GM23338 (cell line): Measurements from ENCODE around the gene GLS. TPM values are rescaled to one million over a fixed set of nuclear protein-coding genes. Genes with fewer than 3 reads are reported as not detected.

Experiments used
- ATAC-seq: fragments of 200-7000 bp; cut with Tn5 transposase; 3 replicates; pipeline ENCODE4 v1.9.1; 2020
- DNase-seq: peaks from one replicate; pipeline ENCODE4 v3.0.0-alpha.2; 2015; ENCODE audit warnings: low spot score
- H2AFZ ChIP-seq: fragments of 200-600 bp; sonication (generic); 2 replicates; pipeline ENCODE4 v1.8.0; 2016; ENCODE audit warnings: antibody characterized with exemption, mild to moderate bottlenecking, moderate library complexity
- H3F3A ChIP-seq: fragments of 200-600 bp; sonication (generic); replicated peaks from 2 replicates; pipeline ENCODE4 v1.8.0; 2017; ENCODE audit warnings: antibody characterized with exemption, mixed run types, low read depth
- H3K27ac ChIP-seq: fragments of 200-600 bp; sonication (generic); 2 replicates; pipeline ENCODE4 v1.6.1; 2016; ENCODE audit warnings: low read depth
- H3K27me3 ChIP-seq: fragments of 200-600 bp; sonication (generic); 2 replicates; pipeline ENCODE4 v1.8.0; 2016; ENCODE audit warnings: mild to moderate bottlenecking, mixed run types, moderate library complexity; ENCODE audit not compliant: insufficient read depth
- H3K36me3 ChIP-seq: fragments of 200-600 bp; sonication (generic); 2 replicates; pipeline ENCODE4 v1.8.0; 2016; ENCODE audit warnings: mild to moderate bottlenecking; ENCODE audit not compliant: insufficient read depth
- H3K4me1 ChIP-seq: fragments of 200-600 bp; sonication (generic); 2 replicates; pipeline ENCODE4 v1.8.0; 2016; ENCODE audit warnings: mild to moderate bottlenecking, moderate library complexity; ENCODE audit not compliant: insufficient read depth
- H3K4me2 ChIP-seq: fragments of 200-600 bp; sonication (generic); 2 replicates; pipeline ENCODE4 v1.7.1; 2017; ENCODE audit warnings: mixed run types
- H3K4me3 ChIP-seq: fragments of 200-600 bp; sonication (generic); 2 replicates; pipeline ENCODE4 v1.6.1; 2016; ENCODE audit warnings: mixed run types
- H3K79me2 ChIP-seq: fragments of 200-600 bp; sonication (generic); replicated peaks from 2 replicates; pipeline ENCODE4 v1.8.0; 2017; ENCODE audit warnings: mild to moderate bottlenecking; ENCODE audit not compliant: insufficient read depth
- H3K9me2 ChIP-seq: fragments of 200-600 bp; sonication (generic); 2 replicates; pipeline ENCODE4 v1.8.0; 2017; ENCODE audit not compliant: insufficient read depth
- H4K20me1 ChIP-seq: fragments of 200-600 bp; sonication (generic); replicated peaks from 2 replicates; pipeline ENCODE4 v1.8.0; 2017; ENCODE audit warnings: mild to moderate bottlenecking; ENCODE audit not compliant: insufficient read depth
- H3K27ac Mint-ChIP-seq: 2 replicates; pipeline ENCODE4 v1.8.0; 2020; ENCODE audit warnings: inconsistent platforms, mild to moderate bottlenecking, moderate library complexity, mixed read lengths
- H3K27me3 Mint-ChIP-seq: 3 replicates; pipeline ENCODE4 v1.8.0; 2022; ENCODE audit warnings: low read depth, mild to moderate bottlenecking, moderate library complexity, mixed read lengths, inconsistent platforms; ENCODE audit not compliant: insufficient read depth, poor library complexity
- H3K36me3 Mint-ChIP-seq: 3 replicates; pipeline ENCODE4 v1.8.0; 2021; ENCODE audit warnings: low read depth, mild to moderate bottlenecking, inconsistent platforms, moderate library complexity, mixed read lengths
- H3K4me1 Mint-ChIP-seq: 3 replicates; pipeline ENCODE4 v1.8.0; 2020; ENCODE audit warnings: mild to moderate bottlenecking, inconsistent platforms, mixed read lengths
- H3K4me3 Mint-ChIP-seq: 3 replicates; pipeline ENCODE4 v1.8.0; 2021; ENCODE audit warnings: moderate library complexity, mild to moderate bottlenecking, inconsistent platforms, mixed read lengths
- H3K9me3 Mint-ChIP-seq: 3 replicates; pipeline ENCODE4 v1.8.0; 2020; ENCODE audit warnings: moderate library complexity, mild to moderate bottlenecking, inconsistent platforms, mixed read lengths
- CREB1 ChIP-seq: fragments of 250-450 bp; sonication (Bioruptor Pico); IDR thresholded peaks from 2 replicates; pipeline ENCODE4 v1.5.0; 2020; ENCODE audit warnings: low read depth, mild to moderate bottlenecking, moderate library complexity
- CTCF ChIP-seq, 2 experiments: fragments of 200-600 bp in 1 of 2; sonication (generic) in 1 of 2; conservative IDR thresholded peaks; 2 replicates each; pipeline versions ENCODE4 v1.5.1 to v1.6.1; 2016 to 2017; ENCODE audit warnings: antibody characterized with exemption in 2 of 2, low read depth in 2 of 2, mild to moderate bottlenecking in 2 of 2, moderate library complexity in 1 of 2
- ETS1 ChIP-seq: IDR thresholded peaks from 2 replicates; pipeline ENCODE4 v1.6.1; 2016; ENCODE audit warnings: antibody characterized with exemption
- EZH2 ChIP-seq: fragments of 200-600 bp; sonication (generic); IDR thresholded peaks from one replicate; pipeline ENCODE4 v1.8.0; 2017; ENCODE audit warnings: antibody characterized with exemption, mild to moderate bottlenecking, low read depth; ENCODE audit not compliant: unreplicated experiment
- EZH2phosphoT487 ChIP-seq: fragments of 200-600 bp; sonication (generic); IDR thresholded peaks from one replicate; pipeline ENCODE4 v1.8.1; 2018; ENCODE audit warnings: antibody characterized with exemption; ENCODE audit not compliant: unreplicated experiment
- JUNB ChIP-seq: IDR thresholded peaks from one replicate; pipeline ENCODE4 v1.6.1; 2016; ENCODE audit warnings: antibody characterized with exemption; ENCODE audit not compliant: unreplicated experiment
- NANOG ChIP-seq: IDR thresholded peaks from 2 replicates; pipeline ENCODE4 v1.6.1; 2016; ENCODE audit warnings: antibody characterized with exemption, borderline replicate concordance
- POLR2AphosphoS5 ChIP-seq: IDR thresholded peaks from 2 replicates; pipeline ENCODE4 v1.6.1; 2016; ENCODE audit warnings: antibody characterized with exemption, low read depth
- REST ChIP-seq: IDR thresholded peaks from one replicate; pipeline ENCODE4 v1.6.1; 2018; ENCODE audit warnings: antibody characterized with exemption; ENCODE audit not compliant: unreplicated experiment
- STAT1 ChIP-seq: IDR thresholded peaks from one replicate; pipeline ENCODE4 v1.6.1; 2016; ENCODE audit warnings: antibody characterized with exemption; ENCODE audit not compliant: unreplicated experiment
- ZNF114 ChIP-seq: fragments of 250-450 bp; sonication (Bioruptor Pico); IDR thresholded peaks from 2 replicates; pipeline ENCODE4 v1.5.0; 2020; ENCODE audit warnings: mild to moderate bottlenecking, moderate library complexity
- polyA plus RNA-seq: library from polyadenylated mRNA; unstranded; fragments of >200 nt; fragmentation: Nextera tagmentation; extraction: Ambion mirVana; gene quantifications from 2 replicates; pipeline ENCODE4 v1.2.1, GENCODE V29; 2016
- total RNA-seq: library from RNA; depleted of rRNA; stranded (reverse); fragments of >200 nt; shearing (Covaris generic); gene quantifications from 2 replicates; pipeline ENCODE4 v1.2.3, GENCODE V29; 2014

GLS gene
- total and polyA plus RNA-seq, 2 experiments from 2014 or later, result 38.1 to 172 TPM

DNA sequence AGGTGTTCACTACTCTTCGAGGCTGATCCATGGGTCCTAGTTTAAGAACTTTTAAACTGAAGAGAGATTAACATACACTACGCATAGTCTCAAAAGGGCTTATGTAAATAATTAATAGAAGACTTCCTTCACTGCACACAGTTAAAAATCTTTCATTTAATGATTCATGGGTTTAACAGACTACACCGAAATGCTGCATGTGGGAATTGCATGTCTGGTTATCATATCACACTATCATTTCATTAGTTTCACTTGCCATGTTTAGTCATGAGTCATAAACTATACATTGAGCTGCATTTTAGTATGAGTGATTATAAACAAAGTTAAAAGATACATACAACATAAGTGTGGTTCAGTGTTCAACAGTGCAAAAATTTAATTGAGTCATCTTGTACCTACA lies 31.2 kb downstream of the GLS start:
- H3K27ac ChIP-seq, result no peak overlapping the region
- H3K27me3 Mint-ChIP-seq, result no peaks in the 10 kb centered on the region
- TF ChIP-seq JUNB (no peak), NANOG (no peak), CTCF (conservative IDR thresholded peaks at IDR 0.05; ENCODE audit: low read depth in 2 of 2) (no peak), STAT1 (no peak), EZH2 (no peak), EZH2phosphoT487 (no peak), CREB1 (CRISPR knock-in tag) (no peak), ETS1 (no peak), REST (no peak)
- no peaks in the 10 kb centered on the region for H3K4me1 Mint-ChIP-seq
- H3K9me2 ChIP-seq, result no peaks in the 10 kb centered on the region
- no peak for ATAC-seq
- H2AFZ ChIP-seq, result no peak overlapping the region
- no peaks in the 10 kb centered on the region for H3K4me1 ChIP-seq
- H3K4me3 Mint-ChIP-seq, result no peak overlapping the region
- H3K27me3 ChIP-seq, result no peaks in the 10 kb centered on the region
- peaks cover 8% of the 10 kb centered on the region for H3K36me3 ChIP-seq
- H3K27ac Mint-ChIP-seq, result peak overlapping the region; percentile 22; the same call in 1 of the 2 replicates
- no peaks in the 10 kb centered on the region for H3F3A ChIP-seq
- no peak overlapping the region for H3K4me3 ChIP-seq
- no peaks in the 10 kb centered on the region for H3K79me2 ChIP-seq
- H3K36me3 Mint-ChIP-seq, result peaks cover 15% of the 10 kb centered on the region
- no peak overlapping the region for H3K4me2 ChIP-seq
- H3K9me3 Mint-ChIP-seq, result no peaks in the 10 kb centered on the region
- no peaks in the 10 kb centered on the region for H4K20me1 ChIP-seq
- DNase-seq, result no peak

DNA sequence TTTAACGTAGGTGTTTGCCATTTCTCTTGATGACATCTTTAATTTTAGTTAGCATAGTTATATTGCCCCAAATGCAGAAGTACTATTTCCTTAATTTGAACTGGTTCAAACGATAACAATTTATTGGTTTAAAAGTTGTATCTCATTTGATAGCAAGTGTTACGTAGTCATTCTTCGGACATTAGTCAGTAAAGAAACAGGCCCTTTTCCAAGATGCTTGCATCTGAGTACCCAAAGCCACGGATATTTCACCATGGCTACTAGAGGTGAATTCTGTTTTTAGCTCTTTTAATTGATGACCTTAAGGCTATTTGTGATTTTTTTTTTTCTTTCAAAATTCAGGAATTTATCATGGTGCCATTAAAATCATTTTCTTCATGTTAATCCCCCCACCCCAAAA lies 32.1 kb downstream of the GLS start:
- H2AFZ ChIP-seq, result no peak overlapping the region
- H3F3A ChIP-seq, result no peaks in the 10 kb centered on the region
- no peaks in the 10 kb centered on the region for H3K27me3 ChIP-seq
- H3K4me3 Mint-ChIP-seq, result no peak overlapping the region
- no peaks in the 10 kb centered on the region for H3K4me1 Mint-ChIP-seq
- H3K27ac Mint-ChIP-seq, result no peak overlapping the region
- H3K27me3 Mint-ChIP-seq, result no peaks in the 10 kb centered on the region
- peaks cover 24% of the 10 kb centered on the region for H3K36me3 Mint-ChIP-seq
- no peaks in the 10 kb centered on the region for H3K9me3 Mint-ChIP-seq
- peaks cover 10% of the 10 kb centered on the region for H3K36me3 ChIP-seq
- DNase-seq (no peak), ATAC-seq (no peak)
- H3K27ac ChIP-seq, result no peak overlapping the region
- H4K20me1 ChIP-seq, result no peaks in the 10 kb centered on the region
- no peak overlapping the region for H3K4me2 ChIP-seq
- H3K9me2 ChIP-seq, result no peaks in the 10 kb centered on the region
- H3K79me2 ChIP-seq, result no peaks in the 10 kb centered on the region
- H3K4me3 ChIP-seq, result no peak overlapping the region
- H3K4me1 ChIP-seq, result no peaks in the 10 kb centered on the region
- no peak for TF ChIP-seq NANOG
- no peak for TF ChIP-seq ETS1
- TF ChIP-seq EZH2, result no peak
- no peak for TF ChIP-seq EZH2phosphoT487
- no peak for TF ChIP-seq ZNF114 (CRISPR knock-in tag)
- TF ChIP-seq POLR2AphosphoS5, result no peak
- TF ChIP-seq CTCF (conservative IDR thresholded peaks at IDR 0.05; ENCODE audit: low read depth in 2 of 2), result no peak
- no peak for TF ChIP-seq STAT1
